K562 (cell line): ENCODE results near the gene CABYR. TPM values are rescaled to one million over a fixed set of nuclear protein-coding genes. Genes with fewer than 3 reads are reported as not detected.
"Not testable (repeated sequence)": the region's sequence is repeated elsewhere in the genome, so short reads cannot be mapped to it uniquely, and the experiment has no call there.

Experiments
- ATAC-seq: fragments of 200-7000 bp; cut with Tn5 transposase; 3 replicates; pipeline ENCODE4 v1.9.1; 2020; ENCODE audit warnings: moderate library complexity
- BruUV-seq: library from RNA; stranded (reverse); fragments of 400-500 nt; replicated peaks from 2 replicates; lab custom pipeline; 2021; lab: Mats Ljungman, UMichigan
- CTCF ChIA-PET: fragments of 300-600 bp; formaldehyde crosslinking; extraction: SDS; loops from one replicate; lab custom pipeline; 2021; ENCODE audit warnings: low intra/inter-chr PET ratio; lab: Yijun Ruan, JAX
- POLR2A ChIA-PET: fragments of 300-600, 350-650 bp; sonication (Branson Sonifier 250); formaldehyde crosslinking; extraction: SDS; loops from one replicate; lab custom pipeline; 2021; ENCODE audit warnings: antibody characterized with exemption, inconsistent platforms; lab: Yijun Ruan, JAX
- DNase-seq, 4 experiments: peaks; one replicate each; pipeline versions ENCODE4 v3.0.0 to v3.0.0-alpha.2; 2011 to 2018; ENCODE audit warnings: low spot score in 3 of 4, mixed read lengths in 3 of 4; ENCODE audit errors: extremely low read depth in 1 of 4
- FAIRE-seq: peaks from 2 replicates; lab custom pipeline; 2011; peaks lifted over from hg19 to GRCh38; lab: Jason Lieb, UNC
- H2AFZ ChIP-seq: 2 replicates; pipeline ENCODE4 v1.6.0; 2011; ENCODE audit warnings: low read depth, low read length, control low read depth, inconsistent platforms
- H3K27ac ChIP-seq: fragments of 200-600 bp; 3 replicates; pipeline ENCODE4 v1.8.0; 2011; ENCODE audit warnings: low read depth, mild to moderate bottlenecking, control low read depth, inconsistent platforms, low read length, moderate library complexity, mixed read lengths; ENCODE audit errors: extremely low read depth
- H3K27me3 ChIP-seq, 2 experiments: fragments of 300-600 bp in 1 of 2; 2 replicates in 1 of 2; 3 replicates in 1 of 2; pipeline versions ENCODE4 v1.6.0 to v1.8.0; 2011; ENCODE audit warnings: inconsistent platforms in 2 of 2, low read length in 2 of 2, mild to moderate bottlenecking in 1 of 2, mixed read lengths in 1 of 2, moderate library complexity in 1 of 2; ENCODE audit not compliant: control insufficient read depth in 2 of 2, insufficient read depth in 2 of 2
- H3K36me3 ChIP-seq: fragments of 300-600 bp; 3 replicates; pipeline ENCODE4 v1.8.0; 2011; ENCODE audit warnings: mild to moderate bottlenecking, low read length, inconsistent platforms; ENCODE audit not compliant: control insufficient read depth, insufficient read depth
- H3K4me1 ChIP-seq, 2 experiments: fragments of 200-600 bp in 1 of 2; replicated peaks in 1 of 2; 2 replicates in 1 of 2; 3 replicates in 1 of 2; pipeline versions ENCODE4 v1.5.1 to v1.8.0; 2011; ENCODE audit warnings: inconsistent platforms in 2 of 2, low read length in 2 of 2, mild to moderate bottlenecking in 1 of 2, mixed read lengths in 1 of 2, moderate library complexity in 1 of 2; ENCODE audit not compliant: control insufficient read depth in 2 of 2, insufficient read depth in 2 of 2
- H3K4me2 ChIP-seq: 2 replicates; pipeline ENCODE4 v1.6.1; 2011; ENCODE audit warnings: low read length, control low read depth, inconsistent platforms, mixed read lengths; ENCODE audit not compliant: insufficient read depth
- H3K4me3 ChIP-seq: fragments of 200-600 bp; sonication (generic), shearing (Covaris generic); 2 replicates; pipeline ENCODE4 v1.5.1; 2016; ENCODE audit warnings: control low read depth, inconsistent platforms
- H3K79me2 ChIP-seq: fragments of 200-600 bp; 3 replicates; pipeline ENCODE4 v1.8.0; 2011; ENCODE audit warnings: low read length, inconsistent platforms; ENCODE audit not compliant: control insufficient read depth, insufficient read depth
- H3K9ac ChIP-seq, 2 experiments: 2 replicates each; pipeline versions ENCODE4 v1.6.0 to v1.6.1; 2011; ENCODE audit warnings: low read depth in 2 of 2, low read length in 2 of 2, control low read depth in 1 of 2, inconsistent platforms in 1 of 2, mild to moderate bottlenecking in 1 of 2, mixed read lengths in 1 of 2; ENCODE audit not compliant: insufficient read depth in 1 of 2
- H3K9me1 ChIP-seq: one replicate; pipeline ENCODE4 v1.6.0; 2011; ENCODE audit warnings: inconsistent platforms, mild to moderate bottlenecking, low read length, moderate library complexity; ENCODE audit not compliant: control insufficient read depth, insufficient read depth
- H3K9me3 ChIP-seq: replicated peaks from 2 replicates; pipeline ENCODE4 v1.5.1; 2011; ENCODE audit warnings: low read depth, low read length, inconsistent platforms; ENCODE audit not compliant: control insufficient read depth, insufficient read depth
- H4K20me1 ChIP-seq: replicated peaks from 2 replicates; pipeline ENCODE4 v1.6.1; 2011; ENCODE audit warnings: low read length, inconsistent platforms, mixed read lengths; ENCODE audit not compliant: control insufficient read depth, insufficient read depth
- KDM4B ChIP-seq, 2 experiments: fragments of 450-650 bp in 1 of 2; sonication (generic) in 1 of 2; IDR thresholded peaks; 2 replicates each; pipeline ENCODE4 v1.6.1; 2016 to 2017; ENCODE audit warnings: borderline replicate concordance in 2 of 2, antibody characterized with exemption in 1 of 2, low read depth in 1 of 2, mild to moderate bottlenecking in 1 of 2
- ZNF408 ChIP-seq: fragments of 250-450 bp; sonication (Bioruptor Pico); IDR thresholded peaks from 2 replicates; pipeline ENCODE4 v1.4.0; 2020; ENCODE audit warnings: low read depth, mild to moderate bottlenecking, moderate library complexity
- WGBS: fragments of 100-300 bp; shearing (Covaris generic); methylation state at CpG from one replicate; pipeline ENCODE4 v1.1.6; 2016; ENCODE audit warnings: low coverage, mixed read lengths; ENCODE audit not compliant: insufficient coverage; ENCODE audit errors: missing lambda C conversion rate; 5-methylcytosine and 5-hydroxymethylcytosine counted together
- in situ Hi-C: fragments of 300-500 bp; cut with MboI; formaldehyde crosslinking; loops from 4 replicates; pipeline ENCODE4 v1.15.0; 2018; ENCODE audit warnings: inconsistent platforms, mixed read lengths
- intact Hi-C: fragments of 100-400 bp; cut with micrococcal nuclease; formaldehyde crosslinking; loops from 2 replicates; pipeline ENCODE4 v1.14.2; 2022
- polyA plus RNA-seq, 8 experiments: library from polyadenylated mRNA; depleted of rRNA in 4 of 8; stranded (reverse) in 5 of 8; unstranded in 3 of 8; fragments of >200 nt; fragmentation: Nextera tagmentation in 2 of 8; fragmentation: Illumina TruSeq in 1 of 8; extraction: Ambion mirVana in 2 of 8; extraction: Trizol in 1 of 8; gene quantifications; 2 replicates each; pipeline versions ENCODE4 v1.2.1 to v1.2.3, GENCODE V29; 2011 to 2014; ENCODE audit warnings: inconsistent platforms in 1 of 8, missing spikeins in 1 of 8
- total RNA-seq, 7 experiments: library from RNA; depleted of rRNA in 6 of 7; stranded (reverse); fragments of >200 nt in 6 of 7; fragmentation: Illumina TruSeq in 2 of 7; extraction: Trizol in 2 of 7; gene quantifications; 2 replicates each; pipeline versions ENCODE4 v1.2.1 to v1.2.3, GENCODE V29; 2011 to 2021; ENCODE audit warnings: low replicate concordance in 1 of 7
- TF ChIP-seq, protein P1 (sequence below): fragments of 250-450 bp; sonication (Bioruptor Pico); IDR thresholded peaks from 2 replicates; pipeline ENCODE4 v1.4.0; 2020; ENCODE audit warnings: borderline replicate concordance

Gene CABYR
- total and polyA plus RNA-seq, 9 of the 15 experiments (the other 6 are each of a cell fraction or from before 2014, with no cell fraction given), result not detected

DNA sequence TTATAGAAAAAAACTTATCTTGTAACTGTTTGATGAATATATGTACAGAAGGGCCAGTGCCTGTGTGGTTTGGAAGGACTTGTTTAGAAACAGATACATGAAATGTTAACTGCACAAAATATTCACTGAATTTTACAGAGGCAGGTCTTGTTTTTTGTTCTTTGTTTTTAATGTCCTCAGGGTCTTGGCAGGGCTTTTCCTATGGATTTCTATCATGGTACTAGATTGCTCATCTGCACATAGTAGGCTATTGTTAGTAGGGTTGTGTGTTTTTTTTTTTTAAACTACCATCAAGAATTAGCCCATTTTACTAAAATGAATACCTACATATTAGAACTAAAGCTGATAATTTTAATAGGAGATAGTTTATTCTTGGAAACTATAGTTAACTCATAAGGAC, 3.5 kb downstream of the CABYR start (continued):
- TF ChIP-seq ZNF408 (CRISPR knock-in tag) (no peak), KDM4B (IDR thresholded peaks at IDR 0.05; ENCODE audit: borderline replicate concordance in 2 of 2, low read depth in 1 of 2) (no peak)
- TF ChIP-seq, protein P1, sequence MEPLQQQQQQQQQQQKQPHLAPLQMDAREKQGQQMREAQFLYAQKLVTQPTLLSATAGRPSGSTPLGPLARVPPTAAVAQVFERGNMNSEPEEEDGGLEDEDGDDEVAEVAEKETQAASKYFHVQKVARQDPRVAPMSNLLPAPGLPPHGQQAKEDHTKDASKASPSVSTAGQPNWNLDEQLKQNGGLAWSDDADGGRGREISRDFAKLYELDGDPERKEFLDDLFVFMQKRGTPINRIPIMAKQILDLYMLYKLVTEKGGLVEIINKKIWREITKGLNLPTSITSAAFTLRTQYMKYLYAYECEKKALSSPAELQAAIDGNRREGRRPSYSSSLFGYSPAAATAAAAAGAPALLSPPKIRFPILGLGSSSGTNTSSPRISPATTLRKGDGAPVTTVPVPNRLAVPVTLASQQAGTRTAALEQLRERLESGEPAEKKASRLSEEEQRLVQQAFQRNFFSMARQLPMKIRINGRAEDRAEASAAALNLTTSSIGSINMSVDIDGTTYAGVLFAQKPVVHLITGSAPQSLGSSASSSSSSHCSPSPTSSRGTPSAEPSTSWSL (CRISPR knock-in tag), result no peak

DNA sequence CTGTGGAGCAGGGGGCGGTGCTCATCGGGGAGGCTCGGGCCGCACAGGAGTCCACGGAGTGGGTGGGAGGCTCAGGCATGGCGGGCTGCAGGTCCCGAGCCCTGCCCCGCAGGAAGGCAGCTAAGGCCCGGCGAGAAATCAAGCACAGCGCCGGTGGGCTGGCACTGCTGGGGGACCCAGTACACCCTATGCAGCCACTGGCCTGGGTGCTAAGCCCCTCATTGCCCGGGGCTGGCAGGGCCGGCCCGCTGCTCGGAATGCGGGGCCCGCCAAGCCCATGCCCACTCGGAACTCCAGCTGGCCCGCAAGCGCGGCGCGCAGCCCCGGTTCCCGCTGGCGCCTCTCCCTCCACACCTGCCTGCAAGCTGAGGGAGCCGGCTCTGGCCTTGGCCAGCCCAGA, 10.7 kb downstream of the CABYR start:
- H3K27me3 ChIP-seq, in situ Hi-C loops, intact Hi-C loops, ATAC-seq, H4K20me1 ChIP-seq, H3K4me1 ChIP-seq, H3K4me3 ChIP-seq, H3K36me3 ChIP-seq, DNase-seq, H3K79me2 ChIP-seq, H2AFZ ChIP-seq, BruUV-seq, CTCF ChIA-PET, H3K9me3 ChIP-seq, H3K27ac ChIP-seq, H3K9me1 ChIP-seq, H3K4me2 ChIP-seq, FAIRE-seq, H3K9ac ChIP-seq: not testable (repeated sequence)
- POLR2A ChIA-PET, result interaction anchor here (0.6 kb wide), 1 partner anchor 89 kb away, joined by 3 read pairs; no protein-coding TSS in a partner anchor
- 19% methylated on average over 23 of the region's 28 CpGs for WGBS
